HUES64 (cell line): ENCODE measurements around the gene RALGPS1. TPM values are rescaled to one million over a fixed set of nuclear protein-coding genes. Genes with fewer than 3 reads are reported as not detected.

Experiments
- H3K27ac ChIP-seq: 2 replicates; pipeline ENCODE4 v1.7.0; 2013; ENCODE audit warnings: low read depth, low read length, inconsistent platforms
- H3K27me3 ChIP-seq: 2 replicates; pipeline ENCODE4 v1.6.1; 2013; ENCODE audit warnings: mild to moderate bottlenecking, low read length; ENCODE audit not compliant: insufficient read depth
- H3K36me3 ChIP-seq: 2 replicates; pipeline ENCODE4 v1.6.1; 2013; ENCODE audit warnings: mild to moderate bottlenecking, low read length; ENCODE audit not compliant: insufficient read depth
- H3K4me1 ChIP-seq: 2 replicates; pipeline ENCODE4 v1.6.1; 2013; ENCODE audit warnings: mild to moderate bottlenecking, low read length, moderate library complexity; ENCODE audit not compliant: insufficient read depth
- H3K4me3 ChIP-seq: 2 replicates; pipeline ENCODE4 v1.5.1; 2013; ENCODE audit warnings: mild to moderate bottlenecking, low read length, moderate library complexity
- H3K9ac ChIP-seq: 2 replicates; pipeline ENCODE4 v1.6.1; 2013; ENCODE audit warnings: mild to moderate bottlenecking, low read depth, low read length
- H3K9me3 ChIP-seq: 2 replicates; pipeline ENCODE4 v1.6.1; 2013; ENCODE audit warnings: low read depth, low read length; ENCODE audit not compliant: insufficient read depth
- WGBS: fragments of 150-250, 120-280 bp; methylation state at CpG from one replicate; pipeline ENCODE4 v1.1.7; 2013; ENCODE audit warnings: missing lambda C conversion rate; 5-methylcytosine and 5-hydroxymethylcytosine counted together
- polyA plus RNA-seq, 2 experiments: library from polyadenylated mRNA; stranded (reverse); fragments of 50-300 nt; gene quantifications; one replicate each; pipeline ENCODE4 v1.2.3, GENCODE V29; 2013

RALGPS1 gene
- 8.8 TPM for polyA plus RNA-seq (2013, experiment 1 of 2)
- polyA plus RNA-seq (2013, experiment 2 of 2): 11.7 TPM

- peak within 1 kb of the TSS; percentile 70; the same call in 1 of the 2 replicates for H3K27ac ChIP-seq
- H3K9me3 ChIP-seq: no peaks in the 10 kb centered on the region
- H3K9ac ChIP-seq: peak within 1 kb of the TSS; percentile 73
- peaks cover 37% of the 10 kb centered on the region for H3K27me3 ChIP-seq
- H3K36me3 ChIP-seq: no peaks in the 10 kb centered on the region
- H3K4me1 ChIP-seq: peaks cover 21% of the 10 kb centered on the region
- H3K4me3 ChIP-seq: peak within 1 kb of the TSS; percentile 82
- under 1% methylated on average over 105 of the region's 105 CpGs for WGBS
These were observed at the start of gene RALGPS1 for GRCh38 chr9:126914458-126915280. Gene RALGPS1 (plus strand): TSS chr9:126914782. CDS start chr9:126962290, 47,508 bp downstream.

- no peaks in the 10 kb centered on the region for H3K9me3 ChIP-seq
- H3K27ac ChIP-seq: no peak overlapping the region
- H3K9ac ChIP-seq: no peak overlapping the region
- peaks cover 4% of the 10 kb centered on the region; the same call in 1 of the 2 replicates for H3K4me1 ChIP-seq
- H3K36me3 ChIP-seq: peaks cover 29% of the 10 kb centered on the region
- 90% methylated on average over 7 of the region's 7 CpGs for WGBS
- H3K4me3 ChIP-seq: no peak overlapping the region
- H3K27me3 ChIP-seq: no peaks in the 10 kb centered on the region
These were observed 45.2 kb upstream of the RALGPS1 start for GRCh38 chr9:126869368-126869767.

DNA sequence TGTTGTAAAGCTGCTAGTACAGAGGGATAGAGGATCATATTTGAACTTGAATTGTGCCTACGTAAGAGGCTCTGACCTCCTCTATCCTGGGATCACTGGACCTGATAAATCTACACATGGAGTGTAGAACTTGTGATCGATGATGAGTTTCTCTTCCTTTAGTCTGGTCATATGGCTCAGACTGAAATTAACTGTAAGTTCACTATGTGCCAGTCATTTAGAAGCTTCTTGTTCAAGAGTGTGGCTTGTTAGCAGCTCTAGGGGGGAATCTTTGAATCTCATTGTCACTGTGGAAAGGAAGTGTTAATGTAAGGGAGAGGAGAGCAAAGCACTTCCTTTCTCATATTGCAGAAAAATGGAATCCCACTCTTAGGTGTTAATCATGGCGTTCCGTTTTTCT is 42.1 kb upstream of the RALGPS1 start:
- no peak overlapping the region for H3K9ac ChIP-seq
- no peak overlapping the region for H3K4me3 ChIP-seq
- H3K9me3 ChIP-seq: no peaks in the 10 kb centered on the region
- 95% methylated on average over 4 of the region's 4 CpGs for WGBS
- peaks cover 5% of the 10 kb centered on the region; the same call in 1 of the 2 replicates for H3K36me3 ChIP-seq
- no peaks in the 10 kb centered on the region for H3K27me3 ChIP-seq
- peaks cover 4% of the 10 kb centered on the region; the same call in 1 of the 2 replicates for H3K4me1 ChIP-seq
- H3K27ac ChIP-seq: no peak overlapping the region

- no peak overlapping the region for H3K27ac ChIP-seq
- H3K4me3 ChIP-seq: no peak overlapping the region
- H3K36me3 ChIP-seq: peaks cover 8% of the 10 kb centered on the region
- H3K9me3 ChIP-seq: no peaks in the 10 kb centered on the region
- H3K4me1 ChIP-seq: no peaks in the 10 kb centered on the region; the same call in 1 of the 2 replicates
- 93% methylated on average over 8 of the region's 9 CpGs for WGBS
- no peak overlapping the region for H3K9ac ChIP-seq
- H3K27me3 ChIP-seq: no peaks in the 10 kb centered on the region
These were observed 39.9 kb upstream of the RALGPS1 start for GRCh38 chr9:126874546-126875314.

GRCh38 chr9:126875756-126876510 is 38.6 kb upstream of the RALGPS1 start:
- H3K9me3 ChIP-seq: no peaks in the 10 kb centered on the region
- no peaks in the 10 kb centered on the region; the same call in 1 of the 2 replicates for H3K4me1 ChIP-seq
- H3K9ac ChIP-seq: no peak overlapping the region
- H3K27ac ChIP-seq: no peak overlapping the region
- H3K36me3 ChIP-seq: peaks cover 20% of the 10 kb centered on the region
- H3K27me3 ChIP-seq: no peaks in the 10 kb centered on the region
- WGBS: 95% methylated on average over 2 of the region's 4 CpGs
- H3K4me3 ChIP-seq: no peak overlapping the region

- no peaks in the 10 kb centered on the region for H3K9me3 ChIP-seq
- no peaks in the 10 kb centered on the region; the same call in 1 of the 2 replicates for H3K4me1 ChIP-seq
- H3K36me3 ChIP-seq: peaks cover 25% of the 10 kb centered on the region
- H3K27me3 ChIP-seq: no peaks in the 10 kb centered on the region
- WGBS: 97% methylated on average over 4 of the region's 4 CpGs
- H3K4me3 ChIP-seq: no peak overlapping the region
- H3K9ac ChIP-seq: no peak overlapping the region
- H3K27ac ChIP-seq: no peak overlapping the region
These were observed 38.1 kb upstream of the RALGPS1 start for GRCh38 chr9:126876531-126876930.

- Histone ChIP-seq H3K27ac (no peak overlapping the region), H3K4me1 (no peaks in the 10 kb centered on the region; the same call in 1 of the 2 replicates), H3K36me3 (peaks cover 33% of the 10 kb centered on the region), H3K27me3 (no peaks in the 10 kb centered on the region), H3K9ac (no peak overlapping the region), H3K4me3 (no peak overlapping the region), H3K9me3 (no peaks in the 10 kb centered on the region)
- 96% methylated on average over 9 of the region's 9 CpGs for WGBS
These were observed 37.2 kb upstream of the RALGPS1 start for GRCh38 chr9:126877418-126877817.

DNA sequence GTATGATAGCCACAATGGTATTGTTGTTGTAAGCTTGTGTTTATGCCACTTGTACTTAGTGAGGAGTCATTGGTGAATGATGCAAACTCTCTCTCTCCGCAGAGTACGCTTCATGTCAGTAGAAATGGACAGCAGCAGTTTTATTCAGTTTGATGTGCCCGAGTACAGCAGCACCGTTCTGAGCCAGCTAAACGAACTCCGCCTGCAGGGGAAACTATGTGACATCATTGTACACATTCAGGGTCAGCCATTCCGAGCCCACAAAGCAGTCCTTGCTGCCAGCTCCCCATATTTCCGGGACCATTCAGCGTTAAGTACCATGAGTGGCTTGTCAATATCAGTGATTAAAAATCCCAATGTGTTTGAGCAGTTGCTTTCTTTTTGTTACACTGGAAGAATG is 35.3 kb upstream of the RALGPS1 start:
- Histone ChIP-seq H3K27me3 (no peaks in the 10 kb centered on the region), H3K9ac (no peak overlapping the region), H3K27ac (no peak overlapping the region), H3K4me3 (no peak overlapping the region), H3K36me3 (peaks cover 36% of the 10 kb centered on the region), H3K4me1 (no peaks in the 10 kb centered on the region), H3K9me3 (no peaks in the 10 kb centered on the region)
- WGBS: 97% methylated on average over 9 of the region's 9 CpGs

DNA sequence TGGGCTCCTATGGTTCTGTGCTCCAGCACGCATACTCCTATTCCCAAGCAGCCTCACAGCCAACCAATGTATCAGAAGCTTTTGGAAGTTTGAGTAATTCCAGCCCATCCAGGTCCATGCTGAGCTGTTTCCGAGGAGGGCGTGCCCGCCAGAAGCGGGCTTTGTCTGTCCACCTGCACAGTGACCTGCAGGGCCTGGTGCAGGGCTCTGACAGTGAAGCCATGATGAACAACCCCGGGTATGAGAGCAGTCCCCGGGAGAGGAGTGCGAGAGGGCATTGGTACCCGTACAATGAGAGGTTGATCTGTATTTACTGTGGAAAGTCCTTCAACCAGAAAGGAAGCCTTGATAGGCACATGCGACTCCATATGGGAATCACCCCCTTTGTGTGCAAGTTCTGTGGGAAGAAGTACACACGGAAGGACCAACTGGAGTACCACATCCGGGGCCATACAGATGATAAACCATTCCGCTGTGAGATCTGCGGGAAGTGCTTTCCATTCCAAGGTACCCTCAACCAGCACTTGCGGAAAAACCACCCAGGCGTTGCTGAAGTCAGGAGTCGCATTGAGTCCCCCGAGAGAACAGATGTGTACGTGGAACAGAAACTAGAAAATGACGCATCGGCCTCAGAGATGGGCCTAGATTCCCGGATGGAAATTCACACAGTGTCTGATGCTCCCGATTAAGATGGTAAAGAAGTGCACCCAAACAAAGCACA is 34.2 kb upstream of the RALGPS1 start:
- 96% methylated on average over 23 of the region's 23 CpGs for WGBS
- Histone ChIP-seq H3K9me3 (no peaks in the 10 kb centered on the region), H3K36me3 (peaks cover 36% of the 10 kb centered on the region), H3K4me3 (no peak overlapping the region), H3K27me3 (no peaks in the 10 kb centered on the region), H3K4me1 (peaks cover 3% of the 10 kb centered on the region; the same call in 1 of the 2 replicates), H3K27ac (no peak overlapping the region), H3K9ac (no peak overlapping the region)

- Histone ChIP-seq H3K9me3 (no peaks in the 10 kb centered on the region), H3K9ac (no peak overlapping the region), H3K4me1 (peaks cover 8% of the 10 kb centered on the region; the same call in 1 of the 2 replicates), H3K27ac (no peak overlapping the region), H3K4me3 (no peak overlapping the region), H3K27me3 (no peaks in the 10 kb centered on the region), H3K36me3 (peaks cover 36% of the 10 kb centered on the region)
- WGBS: 95% methylated on average over 6 of the region's 6 CpGs
These were observed 33.6 kb upstream of the RALGPS1 start for GRCh38 chr9:126880947-126881332.
